GM23248 (cell line): ENCODE data around the gene RSRC1. TPM values are rescaled to one million over a fixed set of nuclear protein-coding genes. Genes with fewer than 3 reads are reported as not detected.
"Not testable (repeated sequence)": the region's sequence is repeated elsewhere in the genome, so short reads cannot be mapped to it uniquely, and the experiment has no call there.

Experiments used
- DNase-seq: peaks from one replicate; pipeline ENCODE4 v3.0.0-alpha.2; 2015
- H2AFZ ChIP-seq: fragments of 200-600 bp; sonication (generic); 2 replicates; pipeline ENCODE4 v1.6.1; 2016; ENCODE audit warnings: antibody characterized with exemption
- H3F3A ChIP-seq: fragments of 200-600 bp; sonication (generic); 2 replicates; pipeline ENCODE4 v1.6.1; 2016; ENCODE audit warnings: mild to moderate bottlenecking, antibody characterized with exemption, mixed run types; ENCODE audit not compliant: insufficient read depth
- H3K27ac ChIP-seq: fragments of 200-600 bp; sonication (generic); 2 replicates; pipeline ENCODE4 v1.5.1; 2016; ENCODE audit warnings: mild to moderate bottlenecking
- H3K27me3 ChIP-seq: fragments of 200-600 bp; sonication (generic); replicated peaks from 2 replicates; pipeline ENCODE4 v1.6.1; 2016; ENCODE audit warnings: mild to moderate bottlenecking; ENCODE audit not compliant: insufficient read depth
- H3K36me3 ChIP-seq: fragments of 200-600 bp; sonication (generic); 2 replicates; pipeline ENCODE4 v1.6.1; 2016; ENCODE audit warnings: low read depth, mild to moderate bottlenecking
- H3K4me1 ChIP-seq: fragments of 200-600 bp; sonication (generic); 2 replicates; pipeline ENCODE4 v1.6.1; 2016; ENCODE audit warnings: mild to moderate bottlenecking; ENCODE audit not compliant: insufficient read depth
- H3K4me2 ChIP-seq: fragments of 200-600 bp; sonication (generic); one replicate; pipeline ENCODE4 v1.6.1; 2016; ENCODE audit warnings: mild to moderate bottlenecking; ENCODE audit not compliant: unreplicated experiment
- H3K4me3 ChIP-seq: fragments of 200-600 bp; sonication (generic); 2 replicates; pipeline ENCODE4 v1.5.1; 2016; ENCODE audit warnings: mild to moderate bottlenecking
- H3K79me2 ChIP-seq: fragments of 200-600 bp; sonication (generic); 2 replicates; pipeline ENCODE4 v1.6.1; 2016; ENCODE audit warnings: mild to moderate bottlenecking; ENCODE audit not compliant: insufficient read depth
- H3K9ac ChIP-seq: fragments of 200-600 bp; sonication (generic); 2 replicates; pipeline ENCODE4 v1.6.1; 2016; ENCODE audit warnings: mild to moderate bottlenecking
- H3K9me2 ChIP-seq: fragments of 200-600 bp; sonication (generic); 2 replicates; pipeline ENCODE4 v1.6.1; 2016; ENCODE audit warnings: mixed run types, mild to moderate bottlenecking, moderate library complexity; ENCODE audit not compliant: insufficient read depth
- H3K9me3 ChIP-seq: fragments of 200-600 bp; sonication (generic); one replicate; pipeline ENCODE4 v1.6.1; 2017; ENCODE audit warnings: low read depth
- H4K20me1 ChIP-seq: fragments of 200-600 bp; sonication (generic); 2 replicates; pipeline ENCODE4 v1.6.0; 2016; ENCODE audit not compliant: insufficient read depth
- EZH2 ChIP-seq: fragments of 200-600 bp; sonication (generic); IDR thresholded peaks from 2 replicates; pipeline ENCODE4 v1.6.1; 2018; ENCODE audit warnings: antibody characterized with exemption, mild to moderate bottlenecking; ENCODE audit not compliant: insufficient read depth, poor library complexity, severe bottlenecking
- EZH2phosphoT487 ChIP-seq: fragments of 200-600 bp; sonication (generic); IDR thresholded peaks from 2 replicates; pipeline ENCODE4 v1.6.1; 2018; ENCODE audit warnings: antibody characterized with exemption, moderate library complexity, mild to moderate bottlenecking, low read depth; ENCODE audit not compliant: insufficient read depth
- WGBS, 2 experiments: methylation state at CpG; one replicate each; pipeline ENCODE4 v1.1.6; 2015 to 2017; ENCODE audit warnings: low lambda C conversion rate in 2 of 2, low coverage in 1 of 2; ENCODE audit errors: missing lambda C conversion rate in 2 of 2; 5-methylcytosine and 5-hydroxymethylcytosine counted together
- in situ Hi-C: fragments of 300-500 bp; cut with MboI; formaldehyde crosslinking; loops from 2 replicates; pipeline ENCODE4 v1.15.0; 2020
- polyA plus RNA-seq: library from polyadenylated mRNA; unstranded; fragments of >200 nt; fragmentation: Nextera tagmentation; extraction: Ambion mirVana; gene quantifications from 2 replicates; pipeline ENCODE4 v1.2.1, GENCODE V29; 2016
- total RNA-seq: library from RNA; depleted of rRNA; stranded (reverse); fragments of >200 nt; shearing (Covaris generic); gene quantifications from 2 replicates; pipeline ENCODE4 v1.2.3, GENCODE V29; 2014

Gene RSRC1
- total and polyA plus RNA-seq, 2 experiments from 2014 or later = 28.5 to 34.6 TPM

DNA sequence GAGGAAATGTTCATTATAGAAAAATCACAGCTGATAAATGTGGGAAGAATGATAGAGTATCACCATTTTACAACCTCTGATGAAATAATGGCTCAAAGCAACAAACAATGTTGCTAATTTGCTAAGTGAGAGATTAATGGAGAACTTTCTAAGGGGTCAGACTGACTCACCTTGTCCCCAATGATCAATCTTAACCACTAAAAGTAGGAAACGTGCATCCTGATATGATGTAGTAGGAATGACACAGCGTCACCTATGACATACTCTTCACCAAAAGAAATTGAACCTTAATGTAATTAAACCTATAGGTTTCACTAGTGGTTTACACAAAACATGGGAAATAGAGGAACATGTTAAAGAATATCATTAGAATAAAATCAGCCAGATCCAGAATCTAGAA lies 426.0 kb downstream of the RSRC1 start:
- Histone ChIP-seq H3K9ac (no peak overlapping the region), H3K27me3 (no peaks in the 10 kb centered on the region), H3F3A (no peaks in the 10 kb centered on the region), H3K9me3 (no peaks in the 10 kb centered on the region), H3K4me1 (peaks cover 5% of the 10 kb centered on the region; the same call in 1 of the 2 replicates), H3K4me3 (no peak overlapping the region), H3K79me2 (no peaks in the 10 kb centered on the region), H3K36me3 (no peaks in the 10 kb centered on the region), H3K27ac (no peak overlapping the region), H3K9me2 (no peaks in the 10 kb centered on the region), H2AFZ (no peak overlapping the region), H3K4me2 (no peak overlapping the region), H4K20me1 (no peaks in the 10 kb centered on the region)
- in situ Hi-C loops = loop anchor here (25.0 kb wide), 1 partner anchor 251 kb away; no protein-coding TSS in a partner anchor
- DNase-seq = no peak
- WGBS, 2 experiments = 61 to 68% methylated on average over 2 of the region's 2 CpGs
- TF ChIP-seq EZH2phosphoT487 (no peak), EZH2 (no peak)

DNA sequence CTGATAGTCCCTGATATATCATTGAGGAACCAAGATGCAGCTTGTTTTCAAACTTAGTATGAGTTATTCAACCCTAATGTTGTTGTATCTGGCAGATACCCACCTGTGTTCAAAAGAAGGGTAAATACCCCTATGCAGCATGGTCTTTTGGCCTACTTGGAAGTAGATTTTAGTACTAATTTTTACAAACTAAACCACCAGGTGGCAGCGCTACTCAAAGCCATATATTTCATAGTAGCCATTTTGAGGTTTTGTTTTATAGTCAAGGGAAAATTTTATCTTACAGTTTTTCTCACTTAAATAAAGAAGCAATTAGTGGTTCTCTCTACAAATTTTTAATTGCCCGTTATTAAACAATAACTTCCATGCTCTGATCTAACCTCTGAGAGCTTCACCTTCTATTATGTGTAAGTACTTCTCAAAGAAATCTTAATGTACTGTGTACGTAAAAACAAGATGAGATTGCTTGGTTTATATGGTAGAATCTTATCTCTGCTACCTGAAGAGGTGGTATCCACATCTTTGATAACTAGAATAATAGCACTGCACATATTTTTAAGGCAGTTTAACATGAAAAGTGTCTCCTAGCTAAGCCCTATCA lies 429.6 kb downstream of the RSRC1 start:
- H3K4me2 ChIP-seq = no peak overlapping the region
- in situ Hi-C loops = loop anchor here (25.0 kb wide), 1 partner anchor 248 kb away; no protein-coding TSS in a partner anchor
- peak; percentile 68 for DNase-seq
- H3K27me3 ChIP-seq = no peaks in the 10 kb centered on the region
- no peaks in the 10 kb centered on the region for H3K79me2 ChIP-seq
- no peaks in the 10 kb centered on the region for H4K20me1 ChIP-seq
- no peaks in the 10 kb centered on the region for H3K4me1 ChIP-seq
- H3K9me3 ChIP-seq = no peaks in the 10 kb centered on the region
- no peak overlapping the region for H3K4me3 ChIP-seq
- H3K27ac ChIP-seq = no peak overlapping the region
- H3K36me3 ChIP-seq = no peaks in the 10 kb centered on the region
- TF ChIP-seq EZH2 = no peak
- no peak for TF ChIP-seq EZH2phosphoT487
- no peaks in the 10 kb centered on the region for H3F3A ChIP-seq
- H3K9me2 ChIP-seq = no peaks in the 10 kb centered on the region
- H3K9ac ChIP-seq = no peak overlapping the region
- peak overlapping the region; percentile 95 for H2AFZ ChIP-seq
- 71 to 73% methylated on average over 3 of the region's 3 CpGs for WGBS, 2 experiments

DNA sequence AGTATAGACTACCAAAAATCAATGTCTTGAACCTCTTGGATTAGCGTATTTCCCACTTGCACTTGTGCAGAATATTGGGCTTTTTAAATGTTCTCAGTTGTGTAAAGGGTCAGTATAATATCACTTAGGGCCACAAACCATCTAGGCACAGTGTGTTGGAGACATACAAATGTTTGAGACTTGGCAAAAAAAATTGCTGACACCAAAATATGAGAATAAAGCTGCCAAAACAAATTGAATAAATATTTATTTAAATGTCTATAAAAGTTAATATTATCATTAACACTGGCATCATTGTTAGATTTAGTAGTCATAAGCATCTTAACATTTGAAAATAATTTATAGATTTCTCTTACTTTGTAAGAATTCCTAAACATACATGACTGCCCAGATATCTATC lies 430.2 kb downstream of the RSRC1 start:
- no peaks in the 10 kb centered on the region for H3F3A ChIP-seq
- in situ Hi-C loops = loop anchor here (25.0 kb wide), 1 partner anchor 247 kb away; no protein-coding TSS in a partner anchor
- H3K9me3 ChIP-seq = no peaks in the 10 kb centered on the region
- no peak overlapping the region for H3K9ac ChIP-seq
- no peaks in the 10 kb centered on the region for H3K36me3 ChIP-seq
- H3K27ac ChIP-seq = no peak overlapping the region
- H3K4me1 ChIP-seq = no peaks in the 10 kb centered on the region
- no peaks in the 10 kb centered on the region for H4K20me1 ChIP-seq
- H3K4me2 ChIP-seq = no peak overlapping the region
- no peaks in the 10 kb centered on the region for H3K9me2 ChIP-seq
- H3K4me3 ChIP-seq = no peak overlapping the region
- no peak for DNase-seq
- no peaks in the 10 kb centered on the region for H3K79me2 ChIP-seq
- 80 to 90% methylated on average over 1 of the region's 1 CpG for WGBS, 2 experiments
- no peaks in the 10 kb centered on the region for H3K27me3 ChIP-seq
- TF ChIP-seq EZH2phosphoT487 (no peak), EZH2 (no peak)
- H2AFZ ChIP-seq = peak overlapping the region; percentile 95

DNA sequence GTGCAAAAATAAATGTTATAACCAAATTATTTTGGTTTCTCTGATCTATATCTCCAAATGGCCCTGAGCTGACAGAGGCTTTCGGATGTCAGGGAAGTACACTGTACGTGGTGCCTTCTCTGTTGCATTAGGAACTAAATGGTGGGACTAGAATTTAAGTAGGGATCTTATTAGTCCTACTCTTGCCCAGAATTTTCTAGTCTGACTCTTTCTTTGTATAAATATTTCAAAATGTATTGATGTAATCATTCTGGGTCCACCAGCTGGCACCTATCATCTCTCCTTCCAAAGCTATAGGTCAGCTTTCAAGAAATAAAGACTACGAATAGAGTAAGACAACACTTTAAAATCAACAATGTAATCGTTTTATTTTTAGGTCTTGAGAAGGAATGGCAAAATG lies 438.8 kb downstream of the RSRC1 start:
- in situ Hi-C loops = loop anchor here (25.0 kb wide), 1 partner anchor 239 kb away; no protein-coding TSS in a partner anchor
- no peaks in the 10 kb centered on the region for H3K9me2 ChIP-seq
- H3K4me2 ChIP-seq = no peak overlapping the region
- H3F3A ChIP-seq = no peaks in the 10 kb centered on the region
- H2AFZ ChIP-seq = no peak overlapping the region
- TF ChIP-seq EZH2 (no peak), EZH2phosphoT487 (no peak)
- H3K9ac ChIP-seq = no peak overlapping the region
- H3K27ac ChIP-seq = no peak overlapping the region
- H3K27me3 ChIP-seq = no peaks in the 10 kb centered on the region
- H4K20me1 ChIP-seq = no peaks in the 10 kb centered on the region
- no peak for DNase-seq
- WGBS, 2 experiments = 93 to 95% methylated on average over 4 of the region's 4 CpGs
- no peaks in the 10 kb centered on the region; the same call in 1 of the 2 replicates for H3K36me3 ChIP-seq
- H3K79me2 ChIP-seq = no peaks in the 10 kb centered on the region
- no peaks in the 10 kb centered on the region for H3K4me1 ChIP-seq
- H3K4me3 ChIP-seq = no peak overlapping the region
- no peaks in the 10 kb centered on the region for H3K9me3 ChIP-seq

DNA sequence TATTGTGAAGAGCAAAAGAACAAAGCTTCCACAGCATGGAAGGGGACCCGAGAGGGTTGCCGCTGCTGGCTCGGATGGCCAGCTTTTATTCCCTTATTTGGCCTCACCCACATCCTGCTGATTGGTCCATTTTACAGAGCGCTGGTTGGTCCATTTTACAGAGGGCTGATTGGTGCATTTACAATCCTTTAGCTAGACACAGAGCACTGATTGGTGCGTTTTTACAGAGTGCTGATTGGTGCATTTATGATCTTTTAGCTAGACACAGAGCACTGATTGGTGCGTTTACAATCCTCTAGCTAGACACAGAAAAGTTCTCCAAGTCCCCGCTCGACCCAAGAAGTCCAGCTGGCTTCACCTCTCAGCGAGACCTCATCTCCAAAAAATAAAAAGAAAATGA lies 440.0 kb downstream of the RSRC1 start:
- H3K36me3 ChIP-seq, H3K27ac ChIP-seq, H3K9me3 ChIP-seq, H3K9me2 ChIP-seq, H2AFZ ChIP-seq, H3K27me3 ChIP-seq, H3K4me1 ChIP-seq, H3K79me2 ChIP-seq, H3K4me2 ChIP-seq, H3K9ac ChIP-seq, H4K20me1 ChIP-seq, DNase-seq, H3K4me3 ChIP-seq, H3F3A ChIP-seq: not testable (repeated sequence)
- in situ Hi-C loops = loop anchor here (25.0 kb wide), 1 partner anchor 237 kb away; no protein-coding TSS in a partner anchor
- 94 to 95% methylated on average over 9 of the region's 9 CpGs for WGBS, 2 experiments
